Activated naive CD8-positive, alpha-beta T cell treated with anti-CD3 and anti-CD28 coated beads, Interleukin-2, amount 10 ng/mL, durations not matched to agents 7 days and 5 days (primary cell): ENCODE results near the gene NUMB. TPM values are rescaled to one million over a fixed set of nuclear protein-coding genes. Genes with fewer than 3 reads are reported as not detected.
"Not testable (repeated sequence)": the region's sequence is repeated elsewhere in the genome, so short reads cannot be mapped to it uniquely, and the experiment has no call there.

Experiments used
- ATAC-seq: fragments of 150-1000 bp; cut with Tn5 transposase; one replicate; pipeline ENCODE4 v1.10.0; 2021; ENCODE audit warnings: low read depth, moderate library complexity
- POLR2A ChIA-PET: fragments of 350-600 bp; sonication (Branson Sonifier 250); formaldehyde crosslinking; loops from one replicate; lab custom pipeline; 2021; ENCODE audit warnings: antibody characterized with exemption; lab: Charles Lee
- DNase-seq: peaks from one replicate; pipeline ENCODE4 v3.0.0; 2021
- H3K27ac Mint-ChIP-seq: one replicate; pipeline ENCODE4 v1.8.0; 2022; ENCODE audit warnings: mild to moderate bottlenecking, mixed read lengths
- H3K27me3 Mint-ChIP-seq: one replicate; pipeline ENCODE4 v1.8.0; 2022; ENCODE audit warnings: mild to moderate bottlenecking, moderate library complexity, mixed read lengths
- H3K36me3 Mint-ChIP-seq: one replicate; pipeline ENCODE4 v1.8.0; 2021; ENCODE audit warnings: mild to moderate bottlenecking, mixed read lengths
- H3K4me1 Mint-ChIP-seq: one replicate; pipeline ENCODE4 v1.8.0; 2021; ENCODE audit warnings: mixed read lengths
- H3K4me3 Mint-ChIP-seq: one replicate; pipeline ENCODE4 v1.8.0; 2022; ENCODE audit warnings: mild to moderate bottlenecking, moderate library complexity, mixed read lengths
- H3K9me3 Mint-ChIP-seq: one replicate; pipeline ENCODE4 v1.8.0; 2021; ENCODE audit warnings: mixed read lengths
- total RNA-seq, 2 experiments: library from RNA; stranded (reverse); gene quantifications; one replicate each; pipeline ENCODE4 v1.2.3, GENCODE V29; 2021

The NUMB gene
- total RNA-seq, 2 experiments from 2014 or later: 47.5 to 50.3 TPM

DNA sequence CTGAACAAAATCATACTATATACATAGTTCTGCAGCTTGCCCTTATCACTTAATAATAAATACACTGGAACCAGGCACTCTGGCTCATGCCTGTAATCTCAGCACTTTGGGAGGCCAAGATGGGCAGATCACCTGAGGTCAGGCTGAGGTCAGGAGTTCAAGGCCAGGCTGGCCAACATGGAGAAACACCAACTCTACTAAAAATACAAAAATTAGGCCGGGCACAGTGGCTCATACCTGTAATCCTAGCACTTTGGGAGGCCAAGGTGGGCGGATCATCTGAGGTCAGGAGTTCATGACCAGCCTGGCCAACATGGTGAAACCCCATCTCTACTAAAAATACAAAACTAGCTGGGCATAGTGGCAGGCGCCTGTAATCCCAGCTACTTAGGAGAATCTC lies 109.3 kb downstream of the NUMB start:
- H3K4me1 Mint-ChIP-seq, H3K27me3 Mint-ChIP-seq, POLR2A ChIA-PET, ATAC-seq, DNase-seq, H3K27ac Mint-ChIP-seq, H3K4me3 Mint-ChIP-seq, H3K36me3 Mint-ChIP-seq, H3K9me3 Mint-ChIP-seq: not testable (repeated sequence)

GRCh38 chr14:73344319-73344718 lies 114.0 kb downstream of the NUMB start:
- no peak overlapping the region for H3K27ac Mint-ChIP-seq

DNA sequence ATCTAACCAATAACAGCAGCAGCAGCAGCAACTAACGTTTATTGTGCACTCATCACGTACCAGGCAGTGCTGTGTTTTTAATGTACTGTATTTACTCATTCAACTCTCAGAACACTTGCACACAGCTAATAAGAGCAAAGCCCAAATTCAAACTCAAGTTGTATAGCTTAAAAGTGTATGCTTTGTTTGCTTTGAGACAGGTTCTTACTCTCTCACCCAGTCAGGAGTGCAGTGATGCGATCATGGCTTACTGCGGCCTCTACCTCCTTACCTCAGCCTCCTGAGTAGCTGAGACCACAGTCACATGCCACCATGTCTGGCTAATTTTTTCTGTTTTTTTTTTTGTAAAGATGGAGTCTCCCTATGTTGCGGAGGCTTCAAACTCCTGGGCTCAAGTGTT lies 115.7 kb downstream of the NUMB start:
- DNase-seq: no peak
- H3K4me3 Mint-ChIP-seq: no peak overlapping the region
- peaks cover 6% of the 10 kb centered on the region for H3K4me1 Mint-ChIP-seq
- H3K27me3 Mint-ChIP-seq: no peaks in the 10 kb centered on the region
- ATAC-seq: no peak
- no peak overlapping the region for H3K27ac Mint-ChIP-seq
- H3K9me3 Mint-ChIP-seq: no peaks in the 10 kb centered on the region
- POLR2A ChIA-PET: interaction anchor here (0.7 kb wide), 1 partner anchor 313 kb away, joined by 3 read pairs; no protein-coding TSS in a partner anchor
- H3K36me3 Mint-ChIP-seq: no peaks in the 10 kb centered on the region

More at GRCh38 chr14:73344319-73344718, 114.0 kb downstream of the NUMB start:
- DNase-seq: no peak
- ATAC-seq: no peak
- Mint-ChIP-seq H3K36me3 (no peaks in the 10 kb centered on the region), H3K4me1 (peaks cover 2% of the 10 kb centered on the region), H3K9me3 (no peaks in the 10 kb centered on the region), H3K4me3 (no peak overlapping the region), H3K27me3 (no peaks in the 10 kb centered on the region)
- POLR2A ChIA-PET: no interaction called here

- no peak overlapping the region for H3K4me3 Mint-ChIP-seq
- H3K27ac Mint-ChIP-seq: no peak overlapping the region
- POLR2A ChIA-PET: no interaction called here
- H3K36me3 Mint-ChIP-seq: no peaks in the 10 kb centered on the region
- no peaks in the 10 kb centered on the region for H3K27me3 Mint-ChIP-seq
- no peaks in the 10 kb centered on the region for H3K9me3 Mint-ChIP-seq
- ATAC-seq: no peak
- H3K4me1 Mint-ChIP-seq: peaks cover 5% of the 10 kb centered on the region
- no peak for DNase-seq
Observed at GRCh38 chr14:73339846-73340595, 118.3 kb downstream of the NUMB start.

GRCh38 chr14:73339206-73339605 lies 119.1 kb downstream of the NUMB start:
- H3K36me3 Mint-ChIP-seq: peaks cover under 1% of the 10 kb centered on the region
- H3K4me3 Mint-ChIP-seq: no peak overlapping the region
- H3K9me3 Mint-ChIP-seq: no peaks in the 10 kb centered on the region
- POLR2A ChIA-PET: no interaction called here
- H3K4me1 Mint-ChIP-seq: peaks cover 5% of the 10 kb centered on the region
- no peaks in the 10 kb centered on the region for H3K27me3 Mint-ChIP-seq
- peak overlapping the region; percentile 34 for H3K27ac Mint-ChIP-seq
- ATAC-seq: no peak
- no peak for DNase-seq

DNA sequence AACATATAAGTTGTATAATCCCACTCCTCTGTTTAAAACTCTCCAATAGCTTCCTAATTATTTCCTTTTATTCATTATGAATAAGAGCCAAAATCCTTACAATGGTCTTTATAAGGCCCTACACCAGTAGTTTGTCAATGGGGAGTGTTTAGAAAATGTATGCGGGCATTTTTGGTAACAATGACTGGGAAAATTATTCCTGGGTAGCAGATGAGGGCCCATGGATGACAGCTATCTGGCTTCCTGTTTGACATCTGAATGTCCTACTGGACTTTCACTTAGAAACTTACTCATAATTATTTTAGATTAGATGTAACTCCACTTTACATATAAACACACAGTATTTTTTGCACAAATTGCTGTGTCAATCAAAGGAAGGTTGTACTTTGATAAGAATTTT lies 119.8 kb downstream of the NUMB start:
- no peak overlapping the region for H3K27ac Mint-ChIP-seq
- no peaks in the 10 kb centered on the region for H3K9me3 Mint-ChIP-seq
- H3K4me1 Mint-ChIP-seq: peaks cover 5% of the 10 kb centered on the region
- POLR2A ChIA-PET: no interaction called here
- peaks cover 3% of the 10 kb centered on the region for H3K36me3 Mint-ChIP-seq
- DNase-seq (no peak), ATAC-seq (no peak)
- H3K27me3 Mint-ChIP-seq: no peaks in the 10 kb centered on the region
- H3K4me3 Mint-ChIP-seq: no peak overlapping the region

DNA sequence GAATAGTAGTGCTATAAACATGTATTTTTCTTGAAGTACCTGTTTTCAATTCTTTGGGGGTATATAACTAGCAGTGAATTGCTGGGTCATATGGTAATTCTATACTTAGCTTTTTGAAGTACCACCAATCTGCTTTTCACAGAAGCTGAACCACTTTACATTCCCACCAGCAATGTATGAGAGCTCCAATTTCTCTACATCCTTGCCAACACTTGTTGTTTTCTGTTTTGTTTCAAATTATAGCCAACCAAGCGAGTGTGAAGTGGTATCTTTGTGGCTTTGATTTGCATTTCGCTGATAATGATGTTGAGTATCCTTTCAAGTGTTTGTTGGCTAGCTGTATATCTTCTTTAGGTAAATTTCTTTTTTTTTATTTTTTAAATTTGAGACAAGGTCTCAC lies 125.3 kb downstream of the NUMB start:
- no peak for ATAC-seq
- Mint-ChIP-seq H3K4me1 (peaks cover 2% of the 10 kb centered on the region), H3K9me3 (no peaks in the 10 kb centered on the region), H3K27ac (no peak overlapping the region), H3K27me3 (no peaks in the 10 kb centered on the region), H3K4me3 (no peak overlapping the region), H3K36me3 (peaks cover 8% of the 10 kb centered on the region)
- POLR2A ChIA-PET: no interaction called here
- DNase-seq: no peak

DNA sequence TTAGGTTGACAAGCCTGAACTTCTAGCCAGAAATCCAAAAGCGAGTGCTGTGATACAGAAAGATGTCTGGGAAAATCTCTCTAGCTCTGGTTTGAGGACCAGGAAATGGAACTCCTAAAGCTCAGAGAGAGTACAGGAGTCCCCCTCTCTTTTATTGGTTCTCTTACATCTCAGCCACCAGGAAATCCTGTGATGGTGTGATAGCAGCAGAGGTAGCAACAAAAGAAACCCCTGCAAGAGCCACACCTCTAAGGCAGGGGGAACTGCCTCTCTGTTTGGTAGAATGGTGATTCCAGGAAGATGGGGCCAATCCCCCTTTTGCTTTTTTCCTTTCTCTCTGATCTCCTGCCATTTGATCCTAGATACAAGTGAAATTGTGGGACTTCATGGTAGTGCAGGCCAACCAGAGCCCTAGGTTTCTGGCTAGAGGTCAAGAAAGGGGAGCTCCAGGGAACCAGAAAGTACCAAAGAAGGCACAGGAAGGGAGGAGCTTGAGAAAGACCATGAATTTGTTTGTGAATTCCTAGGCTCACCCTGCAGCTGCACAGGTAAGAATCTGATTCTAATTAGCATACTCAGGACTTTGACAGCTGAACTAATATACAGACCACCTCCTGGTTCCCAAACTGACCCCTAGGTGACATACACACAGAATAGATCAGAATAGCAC lies 132.6 kb downstream of the NUMB start:
- H3K9me3 Mint-ChIP-seq: no peaks in the 10 kb centered on the region
- peak; percentile 95 for ATAC-seq
- peak overlapping the region; percentile 79 for H3K4me3 Mint-ChIP-seq
- peaks cover 33% of the 10 kb centered on the region for H3K4me1 Mint-ChIP-seq
- peak overlapping the region; percentile 81 for H3K27ac Mint-ChIP-seq
- POLR2A ChIA-PET: interaction anchor here (1.1 to 1.3 kb wide), 2 partner anchors 131 to 133 kb away, joined by 3 to 4 read pairs; partner anchors contain the start of gene NUMB
- peaks cover 10% of the 10 kb centered on the region for H3K36me3 Mint-ChIP-seq
- H3K27me3 Mint-ChIP-seq: no peaks in the 10 kb centered on the region
- DNase-seq: no peak

- DNase-seq: no peak
- Mint-ChIP-seq H3K27me3 (no peaks in the 10 kb centered on the region), H3K27ac (peak overlapping the region; percentile 81), H3K4me3 (peak overlapping the region; percentile 79), H3K9me3 (no peaks in the 10 kb centered on the region), H3K36me3 (peaks cover 10% of the 10 kb centered on the region), H3K4me1 (peaks cover 32% of the 10 kb centered on the region)
- ATAC-seq: no peak
- POLR2A ChIA-PET: interaction anchor here (1.1 to 1.3 kb wide), 2 partner anchors 132 to 133 kb away, joined by 3 to 4 read pairs; partner anchors contain the start of gene NUMB
Observed at GRCh38 chr14:73325063-73325462, 133.3 kb downstream of the NUMB start.

- Mint-ChIP-seq H3K27ac (peak overlapping the region; percentile 7), H3K36me3 (peaks cover 10% of the 10 kb centered on the region)
- POLR2A ChIA-PET: no interaction called here
Observed at GRCh38 chr14:73324533-73324932, 133.8 kb downstream of the NUMB start.

GRCh38 chr14:73323896-73324399 lies 134.4 kb downstream of the NUMB start:
- Mint-ChIP-seq H3K27me3 (no peaks in the 10 kb centered on the region), H3K36me3 (peaks cover 10% of the 10 kb centered on the region), H3K4me1 (peaks cover 32% of the 10 kb centered on the region), H3K9me3 (no peaks in the 10 kb centered on the region), H3K27ac (peak overlapping the region; percentile 24), H3K4me3 (peak overlapping the region; percentile 79)
- POLR2A ChIA-PET: no interaction called here
- DNase-seq (no peak), ATAC-seq (no peak)

More at GRCh38 chr14:73324533-73324932, 133.8 kb downstream of the NUMB start:
- no peak for ATAC-seq
- peak overlapping the region; percentile 79 for H3K4me3 Mint-ChIP-seq
- no peaks in the 10 kb centered on the region for H3K27me3 Mint-ChIP-seq
- H3K9me3 Mint-ChIP-seq: no peaks in the 10 kb centered on the region
- peaks cover 32% of the 10 kb centered on the region for H3K4me1 Mint-ChIP-seq
- DNase-seq: no peak

DNA sequence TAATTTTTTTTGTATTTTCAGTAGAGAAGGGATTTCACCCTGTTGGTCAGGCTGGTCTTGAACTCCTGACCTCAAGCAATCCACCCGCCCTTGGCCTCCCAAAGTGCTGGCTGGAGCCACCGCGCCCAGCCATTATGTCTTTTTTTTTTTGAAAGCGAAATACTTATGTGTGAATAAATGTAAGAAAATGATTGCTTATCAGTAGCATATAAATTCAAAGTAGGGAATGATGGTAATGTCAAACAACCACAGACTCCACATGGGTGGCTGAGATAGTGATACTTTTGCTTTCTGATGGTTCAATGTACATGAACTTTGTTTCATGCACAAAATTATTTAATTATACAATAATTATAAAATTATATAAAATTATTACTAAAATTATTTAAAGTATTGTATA lies 145.2 kb downstream of the NUMB start:
- Mint-ChIP-seq H3K4me3 (no peak overlapping the region), H3K27me3 (no peaks in the 10 kb centered on the region), H3K36me3 (peaks cover 9% of the 10 kb centered on the region), H3K27ac (no peak overlapping the region), H3K9me3 (peaks cover 2% of the 10 kb centered on the region), H3K4me1 (peaks cover 9% of the 10 kb centered on the region)
- POLR2A ChIA-PET: no interaction called here
- no peak for DNase-seq
- ATAC-seq: no peak

GRCh38 chr14:73312687-73313086 lies 145.7 kb downstream of the NUMB start:
- POLR2A ChIA-PET: no interaction called here
- Mint-ChIP-seq H3K27me3 (no peaks in the 10 kb centered on the region), H3K36me3 (peaks cover 9% of the 10 kb centered on the region), H3K4me1 (peaks cover 9% of the 10 kb centered on the region), H3K9me3 (peaks cover 2% of the 10 kb centered on the region), H3K4me3 (no peak overlapping the region), H3K27ac (no peak overlapping the region)
- no peak for DNase-seq
- ATAC-seq: no peak

GRCh38 chr14:73311708-73312030 lies 146.7 kb downstream of the NUMB start:
- Mint-ChIP-seq H3K4me3 (no peak overlapping the region), H3K36me3 (peaks cover 9% of the 10 kb centered on the region), H3K27me3 (no peaks in the 10 kb centered on the region), H3K4me1 (peaks cover 9% of the 10 kb centered on the region), H3K27ac (no peak overlapping the region), H3K9me3 (peaks cover 2% of the 10 kb centered on the region)
- ATAC-seq (no peak), DNase-seq (no peak)
- POLR2A ChIA-PET: no interaction called here
